GM23338 (cell line): ENCODE measurements around the gene CYB561D1.

Experiments
- EZH2 ChIP-seq: fragments of 200-600 bp; sonication (generic); IDR thresholded peaks from one replicate; pipeline ENCODE4 v1.8.0; 2017; ENCODE audit warnings: antibody characterized with exemption, mild to moderate bottlenecking, low read depth; ENCODE audit not compliant: unreplicated experiment
- STAT1 ChIP-seq: IDR thresholded peaks from one replicate; pipeline ENCODE4 v1.6.1; 2016; ENCODE audit warnings: antibody characterized with exemption; ENCODE audit not compliant: unreplicated experiment
- TF ChIP-seq, protein P1 (sequence below), 2 experiments: fragments of 200-600 bp in 1 of 2; sonication (generic) in 1 of 2; conservative IDR thresholded peaks; 2 replicates each; pipeline versions ENCODE4 v1.5.1 to v1.6.1; 2016 to 2017; ENCODE audit warnings: antibody characterized with exemption in 2 of 2, low read depth in 2 of 2, mild to moderate bottlenecking in 2 of 2, moderate library complexity in 1 of 2

DNA sequence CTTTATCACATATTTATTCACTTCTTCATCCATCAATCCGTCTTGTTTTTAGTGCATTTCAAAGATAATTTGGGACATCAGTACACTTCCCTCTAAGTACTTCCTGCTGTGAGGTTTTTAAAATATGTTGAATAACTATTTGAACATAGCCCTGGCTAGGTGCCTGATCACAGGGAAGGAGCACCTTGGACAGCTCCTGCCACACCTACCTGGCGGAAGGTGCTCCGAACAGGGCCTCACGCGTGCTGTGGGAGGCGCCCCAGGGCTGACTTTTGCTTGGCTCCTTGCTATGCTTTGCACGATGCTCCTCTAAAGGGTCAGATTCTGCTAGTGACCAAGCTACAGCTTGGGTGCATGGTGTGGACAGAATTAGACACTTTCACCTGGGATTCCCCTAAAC is 15.1 kb upstream of the CYB561D1 start:
- no peak for TF ChIP-seq EZH2
- TF ChIP-seq, protein P1, sequence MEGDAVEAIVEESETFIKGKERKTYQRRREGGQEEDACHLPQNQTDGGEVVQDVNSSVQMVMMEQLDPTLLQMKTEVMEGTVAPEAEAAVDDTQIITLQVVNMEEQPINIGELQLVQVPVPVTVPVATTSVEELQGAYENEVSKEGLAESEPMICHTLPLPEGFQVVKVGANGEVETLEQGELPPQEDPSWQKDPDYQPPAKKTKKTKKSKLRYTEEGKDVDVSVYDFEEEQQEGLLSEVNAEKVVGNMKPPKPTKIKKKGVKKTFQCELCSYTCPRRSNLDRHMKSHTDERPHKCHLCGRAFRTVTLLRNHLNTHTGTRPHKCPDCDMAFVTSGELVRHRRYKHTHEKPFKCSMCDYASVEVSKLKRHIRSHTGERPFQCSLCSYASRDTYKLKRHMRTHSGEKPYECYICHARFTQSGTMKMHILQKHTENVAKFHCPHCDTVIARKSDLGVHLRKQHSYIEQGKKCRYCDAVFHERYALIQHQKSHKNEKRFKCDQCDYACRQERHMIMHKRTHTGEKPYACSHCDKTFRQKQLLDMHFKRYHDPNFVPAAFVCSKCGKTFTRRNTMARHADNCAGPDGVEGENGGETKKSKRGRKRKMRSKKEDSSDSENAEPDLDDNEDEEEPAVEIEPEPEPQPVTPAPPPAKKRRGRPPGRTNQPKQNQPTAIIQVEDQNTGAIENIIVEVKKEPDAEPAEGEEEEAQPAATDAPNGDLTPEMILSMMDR (conservative IDR thresholded peaks at IDR 0.05; ENCODE audit: low read depth in 2 of 2), result peak; percentile 9 to 56; a peak in 2 of 4 replicates
- no peak for TF ChIP-seq STAT1
